Thyroid gland (tissue), 4 donors: Measurements from ENCODE around the gene IP6K3. TPM values are rescaled to one million over a fixed set of nuclear protein-coding genes. Genes with fewer than 3 reads are reported as not detected.
A peak's percentile ranks its signal among the peaks of the same experiment; 100 is the strongest.

Experiments used
- DNase-seq, 2 donors: peaks; one replicate each; pipeline ENCODE4 v3.0.0-alpha.2; 2019
- H3K27ac ChIP-seq, 3 donors: fragments of 200-600 bp; sonication (generic); 1 replicate in 2 of 3; 2 replicates in 1 of 3; pipeline ENCODE4 v1.5.1; 2016 to 2019; ENCODE audit warnings: mild to moderate bottlenecking in 1 of 3, moderate library complexity in 1 of 3
- H3K27me3 ChIP-seq: fragments of 200-600 bp; sonication (generic); one replicate; pipeline ENCODE4 v1.5.1; 2019
- H3K36me3 ChIP-seq, 2 donors: fragments of 200-600 bp; sonication (generic); one replicate each; pipeline ENCODE4 v1.5.1; 2016 to 2019
- H3K4me1 ChIP-seq, 2 donors: fragments of 200-600 bp; sonication (generic); one replicate each; pipeline ENCODE4 v1.5.1; 2017 to 2019
- H3K4me3 ChIP-seq, 3 donors: fragments of 200-600 bp; sonication (generic); replicated peaks in 1 of 3; 1 replicate in 2 of 3; 2 replicates in 1 of 3; pipeline ENCODE4 v1.5.1; 2016; ENCODE audit warnings: mild to moderate bottlenecking in 1 of 3
- H3K9me3 ChIP-seq: fragments of 200-600 bp; sonication (generic); one replicate; pipeline ENCODE4 v1.5.1; 2017
- POLR2A ChIP-seq, 2 donors: fragments of 450-650 bp; IDR thresholded peaks; one replicate each; pipeline ENCODE4 v1.6.1; 2017; ENCODE audit warnings: antibody characterized with exemption in 2 of 2, mild to moderate bottlenecking in 2 of 2, moderate library complexity in 1 of 2
- WGBS, 2 donors: methylation state at CpG; one replicate each; pipeline ENCODE4 v1.1.5; 2017; 5-methylcytosine and 5-hydroxymethylcytosine counted together
- intact Hi-C: fragments of 100-400 bp; cut with DNase I; formaldehyde crosslinking; loops from one replicate; pipeline ENCODE4 v1.15.1; 2023
- microRNA counts, 2 donors: library from miRNA; unstranded; fragments of <30 nt; microRNA quantifications; one replicate each; lab custom pipeline; 2016 to 2017
- microRNA-seq: library from miRNA; unstranded; fragments of <30 nt; microRNA quantifications from one replicate; pipeline ENCODE4, GENCODE V29; 2016
- small RNA-seq: library from RNA; depleted of rRNA; stranded (forward); fragments of <200 nt; gene quantifications from one replicate; pipeline ENCODE3, GENCODE V24; 2016
- total RNA-seq, 4 donors: library from RNA; depleted of rRNA; stranded (reverse); fragments of >200 nt; gene quantifications; one replicate each; pipeline ENCODE4 v1.2.3, GENCODE V29; 2016
- TF ChIP-seq, protein P1 (sequence below), 6 experiments: fragments of 200-600 bp in 3 of 6; fragments of 450-650 bp in 3 of 6; sonication (generic) in 3 of 6; IDR thresholded peaks; one replicate each; pipeline ENCODE4 v1.5.1; 2016 to 2019; ENCODE audit warnings: antibody characterized with exemption in 6 of 6, mild to moderate bottlenecking in 2 of 6, inconsistent platforms in 1 of 6, moderate library complexity in 1 of 6

Gene IP6K3
- total RNA-seq, 4 donors from 2014 or later = 7.9 to 20.5 (median 17.1) TPM

GRCh38 chr6:33676416-33677142 is 70.1 kb downstream of the IP6K3 start:
- intact Hi-C loops = no loop called here
- peak overlapping the region in 1 of 3 donors; percentile 5 for H3K27ac ChIP-seq
- no peaks in the 10 kb centered on the region for H3K27me3 ChIP-seq
- no peak overlapping the region for H3K4me3 ChIP-seq
- no peaks in the 10 kb centered on the region for H3K9me3 ChIP-seq
- DNase-seq = no peak
- no peak for TF ChIP-seq POLR2A (IDR thresholded peaks at IDR 0.05)
- peaks cover 78 to 83% of the 10 kb centered on the region in 2 donors for H3K36me3 ChIP-seq
- WGBS, 2 donors = 90 to 93% methylated on average over 14 to 15 of the region's 15 CpGs
- no peaks in the 10 kb centered on the region for H3K4me1 ChIP-seq

GRCh38 chr6:33675968-33676367 is 70.7 kb downstream of the IP6K3 start:
- intact Hi-C loops = no loop called here
- Histone ChIP-seq H3K27ac (no peak overlapping the region), H3K36me3 (peaks cover 83 to 84% of the 10 kb centered on the region in 2 donors), H3K4me1 (no peaks in the 10 kb centered on the region), H3K9me3 (no peaks in the 10 kb centered on the region), H3K4me3 (no peak overlapping the region), H3K27me3 (no peaks in the 10 kb centered on the region)
- DNase-seq = no peak
- TF ChIP-seq, protein P1, sequence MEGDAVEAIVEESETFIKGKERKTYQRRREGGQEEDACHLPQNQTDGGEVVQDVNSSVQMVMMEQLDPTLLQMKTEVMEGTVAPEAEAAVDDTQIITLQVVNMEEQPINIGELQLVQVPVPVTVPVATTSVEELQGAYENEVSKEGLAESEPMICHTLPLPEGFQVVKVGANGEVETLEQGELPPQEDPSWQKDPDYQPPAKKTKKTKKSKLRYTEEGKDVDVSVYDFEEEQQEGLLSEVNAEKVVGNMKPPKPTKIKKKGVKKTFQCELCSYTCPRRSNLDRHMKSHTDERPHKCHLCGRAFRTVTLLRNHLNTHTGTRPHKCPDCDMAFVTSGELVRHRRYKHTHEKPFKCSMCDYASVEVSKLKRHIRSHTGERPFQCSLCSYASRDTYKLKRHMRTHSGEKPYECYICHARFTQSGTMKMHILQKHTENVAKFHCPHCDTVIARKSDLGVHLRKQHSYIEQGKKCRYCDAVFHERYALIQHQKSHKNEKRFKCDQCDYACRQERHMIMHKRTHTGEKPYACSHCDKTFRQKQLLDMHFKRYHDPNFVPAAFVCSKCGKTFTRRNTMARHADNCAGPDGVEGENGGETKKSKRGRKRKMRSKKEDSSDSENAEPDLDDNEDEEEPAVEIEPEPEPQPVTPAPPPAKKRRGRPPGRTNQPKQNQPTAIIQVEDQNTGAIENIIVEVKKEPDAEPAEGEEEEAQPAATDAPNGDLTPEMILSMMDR (IDR thresholded peaks at IDR 0.05) = no peak
- TF ChIP-seq POLR2A (IDR thresholded peaks at IDR 0.05) = no peak
- 93 to 96% methylated on average over 7 of the region's 7 CpGs for WGBS, 2 donors

DNA sequence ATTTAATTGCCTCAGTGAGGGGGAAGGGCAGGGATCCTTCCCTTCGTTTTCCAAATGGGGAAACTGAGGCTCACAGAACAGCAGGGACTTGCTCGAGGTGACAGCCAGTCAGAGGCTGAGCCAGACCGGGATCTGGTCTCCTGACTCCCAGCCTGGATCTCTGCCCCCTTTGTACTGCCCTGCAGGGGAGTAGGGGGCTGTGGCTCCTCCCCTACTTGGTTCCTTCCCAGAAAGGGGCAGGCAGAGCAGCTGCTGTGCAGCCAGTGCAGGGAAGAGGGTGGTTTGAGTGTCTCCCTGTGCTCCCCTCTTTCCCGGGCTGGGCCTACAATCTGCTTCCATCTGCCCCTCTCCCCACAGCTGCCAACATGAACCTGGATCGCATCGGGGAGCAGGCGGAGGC is 72.9 kb downstream of the IP6K3 start:
- no peak overlapping the region for H3K27ac ChIP-seq
- H3K36me3 ChIP-seq = peaks cover 86 to 88% of the 10 kb centered on the region in 2 donors
- H3K9me3 ChIP-seq = no peaks in the 10 kb centered on the region
- 85% methylated on average over 7 of the region's 7 CpGs; no CpG with 5 or more reads in 1 of the 2 donors for WGBS, 2 donors
- no peaks in the 10 kb centered on the region for H3K4me1 ChIP-seq
- no peak overlapping the region for H3K4me3 ChIP-seq
- TF ChIP-seq POLR2A (IDR thresholded peaks at IDR 0.05) = no peak
- TF ChIP-seq, protein P1 (IDR thresholded peaks at IDR 0.05) = no peak
- no peak for DNase-seq
- intact Hi-C loops = no loop called here
- H3K27me3 ChIP-seq = no peaks in the 10 kb centered on the region

DNA sequence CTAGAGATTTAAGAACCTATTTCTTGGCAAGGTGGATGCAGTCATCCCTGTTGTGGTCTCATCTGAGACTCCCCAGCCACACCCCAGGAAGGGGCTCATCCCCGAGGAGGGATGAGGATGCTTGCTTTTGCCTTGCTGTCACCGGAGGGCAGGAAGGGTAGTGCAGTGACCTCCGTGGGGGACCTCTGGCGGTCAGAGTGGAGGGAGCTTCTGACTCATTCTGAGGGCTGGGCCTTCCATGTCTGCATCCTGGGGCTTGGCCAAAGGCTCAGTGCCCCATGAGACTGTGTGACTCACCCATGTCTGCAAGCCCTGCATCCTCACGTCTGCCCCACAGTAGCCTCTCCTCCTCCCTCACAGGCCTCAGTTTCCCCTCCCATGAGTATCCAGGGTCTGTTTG is 73.9 kb downstream of the IP6K3 start:
- Histone ChIP-seq H3K9me3 (no peaks in the 10 kb centered on the region), H3K27ac (no peak overlapping the region), H3K4me3 (no peak overlapping the region), H3K36me3 (peaks cover 87 to 88% of the 10 kb centered on the region in 2 donors), H3K4me1 (no peaks in the 10 kb centered on the region), H3K27me3 (no peaks in the 10 kb centered on the region)
- intact Hi-C loops = no loop called here
- no peak for TF ChIP-seq POLR2A (IDR thresholded peaks at IDR 0.05)
- TF ChIP-seq, protein P1 (IDR thresholded peaks at IDR 0.05) = peak in 1 of 6 experiments; percentile 13
- DNase-seq = peak; percentile 43
- WGBS, 2 donors = 55 to 74% methylated on average over 4 to 5 of the region's 5 CpGs

- TF ChIP-seq, protein P1 (IDR thresholded peaks at IDR 0.05) = no peak
- no peak for TF ChIP-seq POLR2A (IDR thresholded peaks at IDR 0.05)
- Histone ChIP-seq H3K4me3 (no peak overlapping the region), H3K4me1 (no peaks in the 10 kb centered on the region), H3K9me3 (no peaks in the 10 kb centered on the region), H3K36me3 (peaks cover 87 to 88% of the 10 kb centered on the region in 2 donors), H3K27me3 (no peaks in the 10 kb centered on the region), H3K27ac (no peak overlapping the region)
- intact Hi-C loops = no loop called here
- no peak for DNase-seq
- 93 to 95% methylated on average over 3 of the region's 3 CpGs for WGBS, 2 donors
Measured at GRCh38 chr6:33671744-33672072, 75.0 kb downstream of the IP6K3 start.

MicroRNAs encoded within 50 kb of the gene (microRNA counts, 767-probe panel; counts per million panel counts)
- microRNA hsa-miR-3934 (lab: Ali Mortazavi, UCI) = 0 counts per million in 2 donors

Small RNAs within 50 kb of the gene (microRNA-seq; reads per million reads assigned to microRNA genes)
- 5.9 reads per million, percentile 13 among the genes with 10 or more reads in this experiment for gene MIR3934

Small RNAs within 50 kb of the gene (small RNA-seq; reads per million reads assigned to genes)
- not detected for gene MIR3934

Other genes starting within 250 kb of the IP6K3 start
- gene BAK1, start 166.6 kb downstream of the IP6K3 start, total RNA-seq = 1 to 10 TPM; 2.3 to 8.5 (median 4.6) TPM
- gene ITPR3, start 125.6 kb downstream of the IP6K3 start, total RNA-seq = 100 to 1,000 TPM in 2 of 4 donors, 10 to 100 TPM in 2; 77.8 to 145 (median 105) TPM
- 10 to 100 TPM; 21.1 to 74.7 (median 32.7) TPM for gene UQCC2, start 35.2 kb downstream of the IP6K3 start, total RNA-seq
- gene LEMD2, start 42.2 kb upstream of the IP6K3 start, total RNA-seq = 10 to 100 TPM; 50.0 to 76.6 (median 64.6) TPM
- gene MLN, start 57.1 kb upstream of the IP6K3 start, total RNA-seq = not detected